OCI-LY1 (cell line): Measurements from ENCODE around the gene PARD3B.

Experiments used
- H2AFZ ChIP-seq: fragments of 200-600 bp; sonication (generic), shearing (Covaris generic); 2 replicates; pipeline ENCODE4 v1.6.0; 2014; ENCODE audit warnings: antibody characterized with exemption, mild to moderate bottlenecking, low read length
- H3F3A ChIP-seq: fragments of 200-600 bp; sonication (generic), shearing (Covaris generic); 2 replicates; pipeline ENCODE4 v1.6.0; 2014; ENCODE audit warnings: mild to moderate bottlenecking, antibody characterized with exemption, low read length, moderate library complexity; ENCODE audit not compliant: insufficient read depth
- H3K27ac ChIP-seq: fragments of 200-600 bp; sonication (generic); 2 replicates; pipeline ENCODE4 v1.5.1; 2014; ENCODE audit warnings: low read length, mixed run types, mild to moderate bottlenecking, low read depth; ENCODE audit not compliant: poor library complexity, severe bottlenecking
- H3K27me3 ChIP-seq: fragments of 200-600 bp; sonication (generic); 2 replicates; pipeline ENCODE4 v1.6.0; 2014; ENCODE audit warnings: antibody characterized with exemption, mild to moderate bottlenecking, low read length, moderate library complexity; ENCODE audit not compliant: insufficient read depth
- H3K36me3 ChIP-seq: fragments of 200-600 bp; sonication (generic); 2 replicates; pipeline ENCODE4 v1.6.1; 2014; ENCODE audit warnings: mild to moderate bottlenecking, antibody characterized with exemption, low read length, moderate library complexity, mixed read lengths; ENCODE audit not compliant: insufficient read depth
- H3K4me1 ChIP-seq: fragments of 200-600 bp; sonication (generic); 2 replicates; pipeline ENCODE4 v1.5.1; 2014; ENCODE audit warnings: mild to moderate bottlenecking, low read length, moderate library complexity; ENCODE audit not compliant: insufficient read depth, severe bottlenecking
- H3K4me2 ChIP-seq: fragments of 200-600 bp; sonication (generic), shearing (Covaris generic); 2 replicates; pipeline ENCODE4 v1.6.1; 2014; ENCODE audit warnings: low read length
- H3K4me3 ChIP-seq: fragments of 200-600 bp; sonication (generic); 2 replicates; pipeline ENCODE4 v1.5.1; 2014; ENCODE audit warnings: low read length, low read depth, mild to moderate bottlenecking, mixed read lengths; ENCODE audit not compliant: poor library complexity, severe bottlenecking
- H3K79me2 ChIP-seq: fragments of 200-600 bp; shearing (Covaris generic); 2 replicates; pipeline ENCODE4 v1.6.1; 2016; ENCODE audit warnings: mixed run types, low read length, mixed read lengths; ENCODE audit not compliant: insufficient read depth
- H3K9ac ChIP-seq: fragments of 200-600 bp; sonication (generic), shearing (Covaris generic); 2 replicates; pipeline ENCODE4 v1.6.1; 2014; ENCODE audit warnings: mild to moderate bottlenecking, low read length, mixed read lengths
- H3K9me2 ChIP-seq: fragments of 200-600 bp; sonication (generic), shearing (Covaris generic); 2 replicates; pipeline ENCODE4 v1.6.1; 2014; ENCODE audit warnings: low read depth, mild to moderate bottlenecking, low read length, mixed read lengths
- H3K9me3 ChIP-seq: fragments of 200-600 bp; shearing (Covaris generic); 2 replicates; pipeline ENCODE4 v1.6.1; 2014; ENCODE audit warnings: low read length, mixed read lengths
- H4K20me1 ChIP-seq: fragments of 200-600 bp; sonication (generic), shearing (Covaris generic); 2 replicates; pipeline ENCODE4 v1.6.0; 2016; ENCODE audit warnings: mild to moderate bottlenecking, low read length; ENCODE audit not compliant: insufficient read depth
- CTCF ChIP-seq: fragments of 200-600 bp; sonication (generic), shearing (Covaris generic); IDR thresholded peaks from 2 replicates; pipeline ENCODE4 v1.5.1; 2017; ENCODE audit warnings: mild to moderate bottlenecking, antibody characterized with exemption, low read length, moderate library complexity, mixed read lengths
- EZH2 ChIP-seq: fragments of 200-600 bp; sonication (generic), shearing (Covaris generic); IDR thresholded peaks from 2 replicates; pipeline ENCODE4 v1.8.0; 2017; ENCODE audit warnings: borderline replicate concordance, mixed run types, mild to moderate bottlenecking, antibody characterized with exemption, low read length, moderate library complexity, mixed read lengths

PARD3B gene

GRCh38 chr2:205401511-205401910 is 856.2 kb downstream of the PARD3B start:
- TF ChIP-seq EZH2 (no peak), CTCF (no peak)
- H3K27me3 ChIP-seq = no peaks in the 10 kb centered on the region
- H4K20me1 ChIP-seq = no peaks in the 10 kb centered on the region
- no peaks in the 10 kb centered on the region for H3F3A ChIP-seq
- no peak overlapping the region for H3K27ac ChIP-seq
- H3K79me2 ChIP-seq = no peaks in the 10 kb centered on the region
- H3K4me3 ChIP-seq = no peak overlapping the region
- no peak overlapping the region for H2AFZ ChIP-seq
- H3K9me3 ChIP-seq = no peaks in the 10 kb centered on the region
- H3K9ac ChIP-seq = no peak overlapping the region
- H3K36me3 ChIP-seq = no peaks in the 10 kb centered on the region
- H3K4me2 ChIP-seq = no peak overlapping the region
- H3K9me2 ChIP-seq = no peaks in the 10 kb centered on the region
- no peaks in the 10 kb centered on the region for H3K4me1 ChIP-seq

- Histone ChIP-seq H3K27me3 (no peaks in the 10 kb centered on the region), H4K20me1 (no peaks in the 10 kb centered on the region), H3K4me1 (no peaks in the 10 kb centered on the region), H3K4me3 (no peak overlapping the region), H3F3A (no peaks in the 10 kb centered on the region), H3K9me2 (no peaks in the 10 kb centered on the region), H3K36me3 (no peaks in the 10 kb centered on the region), H3K9me3 (no peaks in the 10 kb centered on the region), H3K4me2 (no peak overlapping the region), H2AFZ (no peak overlapping the region), H3K79me2 (no peaks in the 10 kb centered on the region), H3K27ac (no peak overlapping the region), H3K9ac (no peak overlapping the region)
- TF ChIP-seq CTCF (no peak), EZH2 (no peak)
Observed at GRCh38 chr2:205402011-205402410, 856.7 kb downstream of the PARD3B start.

GRCh38 chr2:205403244-205403825 is 858.1 kb downstream of the PARD3B start:
- H3K4me2 ChIP-seq = no peak overlapping the region
- no peaks in the 10 kb centered on the region for H3K4me1 ChIP-seq
- H3K27ac ChIP-seq = no peak overlapping the region
- H3K4me3 ChIP-seq = no peak overlapping the region
- H3K79me2 ChIP-seq = no peaks in the 10 kb centered on the region
- no peak overlapping the region for H2AFZ ChIP-seq
- no peaks in the 10 kb centered on the region for H3F3A ChIP-seq
- no peak for TF ChIP-seq CTCF
- no peak for TF ChIP-seq EZH2
- H3K9me2 ChIP-seq = no peaks in the 10 kb centered on the region
- no peaks in the 10 kb centered on the region for H4K20me1 ChIP-seq
- H3K27me3 ChIP-seq = no peaks in the 10 kb centered on the region
- H3K36me3 ChIP-seq = no peaks in the 10 kb centered on the region
- H3K9ac ChIP-seq = no peak overlapping the region
- no peaks in the 10 kb centered on the region for H3K9me3 ChIP-seq
